AG04449 (cell line): ENCODE measurements around the gene PSG4.
"Not testable (repeated sequence)": the region's sequence is repeated elsewhere in the genome, so short reads cannot be mapped to it uniquely, and the experiment has no call there.

Experiments used
- CTCF ChIA-PET: fragments of 350-600 bp; formaldehyde crosslinking; extraction: SDS; loops from one replicate; lab custom pipeline; 2021; ENCODE audit warnings: antibody characterized with exemption; lab: Yijun Ruan, JAX
- POLR2A ChIA-PET: fragments of 400-600, 350-600 bp; formaldehyde crosslinking; extraction: SDS; loops from one replicate; lab custom pipeline; 2020; ENCODE audit warnings: antibody characterized with exemption, inconsistent platforms; lab: Yijun Ruan, JAX
- DNase-seq: peaks from one replicate; pipeline ENCODE4 v3.0.0-alpha.2; 2010; ENCODE audit warnings: low read depth, low spot score
- H3K4me3 ChIP-seq: 2 replicates; pipeline ENCODE4 v1.5.1; 2011; ENCODE audit warnings: low read depth, mild to moderate bottlenecking, control low read depth, low read length
- TF ChIP-seq, protein P1 (sequence below): IDR thresholded peaks from one replicate; pipeline ENCODE4 v1.5.1; 2011; ENCODE audit warnings: mild to moderate bottlenecking, moderate library complexity, low read length, control low read depth, inconsistent platforms; ENCODE audit not compliant: insufficient read depth; ENCODE audit errors: missing control alignments

The PSG4 gene

DNA sequence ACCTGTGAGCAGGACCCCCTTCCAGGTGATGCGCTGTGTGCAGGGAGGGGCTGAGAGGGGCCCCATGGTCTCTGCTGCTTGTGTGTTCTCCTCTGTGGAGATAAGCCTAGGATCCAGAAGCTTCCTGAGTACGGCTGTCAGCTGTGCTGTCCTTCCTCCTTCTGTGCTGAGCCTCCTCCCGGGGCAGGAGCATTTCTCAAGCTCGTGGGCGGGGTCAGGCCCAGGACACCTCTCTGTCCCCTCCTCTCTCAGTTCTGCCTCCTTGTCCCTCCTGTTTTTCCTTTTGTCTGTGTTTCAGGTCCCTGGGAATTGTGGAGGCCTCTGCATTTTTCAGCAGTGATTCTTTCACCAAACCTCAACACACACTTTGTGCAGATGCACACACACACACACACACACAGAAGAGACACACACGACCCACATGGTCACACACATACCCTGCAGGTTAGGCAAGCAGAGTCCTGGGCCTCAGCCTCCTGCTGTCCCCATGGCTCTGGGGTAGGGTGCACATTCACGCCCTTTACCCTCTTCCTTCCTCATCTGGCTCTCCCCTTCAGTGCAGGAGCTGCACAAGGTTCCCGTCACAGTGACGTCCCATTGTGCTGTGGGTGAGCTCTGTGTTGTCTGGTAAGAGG is at the start of gene PSG4:
Gene PSG4, minus strand, starts transcription at position 168 of the 635 bp plus-strand sequence. Its CDS starts 102 bp downstream, at position 66.
- DNase-seq, H3K4me3 ChIP-seq, POLR2A ChIA-PET: not testable (repeated sequence)
- CTCF ChIA-PET = interaction anchor here (0.9 to 7.9 kb wide), 3 partner anchors 13 to 101 kb away, joined by 3 to 53 read pairs (median 3); partner anchors contain the start of gene PSG5

GRCh38 chr19:43251428-43251827 is 46.0 kb upstream of the PSG4 start:
- CTCF ChIA-PET, POLR2A ChIA-PET, DNase-seq, H3K4me3 ChIP-seq: not testable (repeated sequence)

- CTCF ChIA-PET, POLR2A ChIA-PET, H3K4me3 ChIP-seq, DNase-seq: not testable (repeated sequence)
These were observed 44.9 kb upstream of the PSG4 start for GRCh38 chr19:43250296-43250695.

- DNase-seq, H3K4me3 ChIP-seq, CTCF ChIA-PET, POLR2A ChIA-PET: not testable (repeated sequence)
These were observed 43.2 kb upstream of the PSG4 start for GRCh38 chr19:43248635-43249002.

DNA sequence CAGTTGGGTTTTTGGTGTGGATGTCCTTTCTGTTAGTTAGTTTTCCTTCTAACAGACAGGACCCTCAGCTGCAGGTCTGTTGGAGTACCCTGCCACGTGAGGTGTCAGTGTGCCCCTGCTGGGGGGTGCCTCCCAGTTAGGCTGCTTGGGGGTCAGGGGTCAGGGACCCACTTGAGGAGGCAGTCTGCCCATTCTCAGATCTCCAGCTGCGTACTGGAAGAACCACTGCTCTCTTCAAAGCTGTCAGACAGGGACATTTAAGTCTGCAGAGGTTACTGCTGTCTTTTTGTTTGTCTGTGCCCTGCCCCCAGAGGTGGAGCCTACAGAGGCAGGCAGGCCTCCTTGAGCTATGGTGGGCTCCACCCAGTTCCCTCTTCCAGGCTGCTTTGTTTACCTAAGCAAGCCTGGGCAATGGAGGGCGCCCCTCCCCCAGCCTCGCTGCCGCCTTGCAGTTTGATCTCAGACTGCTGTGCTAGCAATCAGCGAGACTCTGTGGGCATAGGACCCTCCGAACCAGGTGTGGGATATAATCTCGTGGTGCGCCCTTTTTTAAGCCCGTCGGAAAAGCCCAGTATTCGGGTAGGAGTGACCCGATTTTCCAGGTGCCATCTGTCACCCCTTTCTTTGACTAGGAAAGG is 41.9 kb upstream of the PSG4 start:
- H3K4me3 ChIP-seq, POLR2A ChIA-PET, DNase-seq, CTCF ChIA-PET: not testable (repeated sequence)

- DNase-seq, H3K4me3 ChIP-seq, CTCF ChIA-PET, POLR2A ChIA-PET: not testable (repeated sequence)
These were observed 40.4 kb upstream of the PSG4 start for GRCh38 chr19:43245848-43246247.

DNA sequence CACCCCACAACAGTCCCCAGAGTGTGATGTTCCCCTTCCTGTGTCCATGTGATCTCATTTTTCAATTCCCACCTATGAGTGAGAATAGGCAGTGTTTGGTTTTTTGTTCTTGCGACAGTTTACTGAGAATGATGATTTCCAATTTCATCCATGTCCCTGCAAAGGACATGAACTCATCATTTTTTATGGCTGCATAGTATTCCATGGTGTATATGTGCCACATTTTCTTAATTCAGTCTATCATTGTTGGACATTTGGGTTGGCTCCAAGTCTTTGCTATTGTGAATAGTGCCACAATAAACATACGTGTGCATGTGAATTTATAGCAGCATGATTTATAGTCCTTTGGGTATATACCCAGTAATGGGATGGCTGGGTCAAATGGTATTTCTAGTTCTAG is 36.8 kb upstream of the PSG4 start:
- POLR2A ChIA-PET, DNase-seq, H3K4me3 ChIP-seq, CTCF ChIA-PET: not testable (repeated sequence)

DNA sequence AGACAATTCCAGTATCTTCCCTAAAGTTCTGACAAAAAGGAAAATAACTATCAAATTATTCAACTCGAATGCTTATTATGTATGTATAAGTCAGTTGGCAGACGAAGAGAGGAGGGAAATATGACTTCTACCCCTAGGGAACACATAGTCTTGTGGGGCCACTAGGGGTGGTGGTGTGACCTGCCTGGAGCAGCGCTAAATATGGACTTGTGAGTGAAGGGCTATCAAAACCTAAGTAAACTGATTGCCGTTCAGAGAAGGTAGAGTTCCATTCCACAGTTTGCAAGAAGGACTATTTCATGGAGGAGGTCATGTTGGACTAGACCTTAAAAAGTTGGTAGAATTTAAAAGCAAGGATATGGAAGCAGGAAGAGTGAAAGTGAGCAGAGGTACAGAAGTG is 32.8 kb upstream of the PSG4 start:
- H3K4me3 ChIP-seq, CTCF ChIA-PET, DNase-seq, POLR2A ChIA-PET: not testable (repeated sequence)

DNA sequence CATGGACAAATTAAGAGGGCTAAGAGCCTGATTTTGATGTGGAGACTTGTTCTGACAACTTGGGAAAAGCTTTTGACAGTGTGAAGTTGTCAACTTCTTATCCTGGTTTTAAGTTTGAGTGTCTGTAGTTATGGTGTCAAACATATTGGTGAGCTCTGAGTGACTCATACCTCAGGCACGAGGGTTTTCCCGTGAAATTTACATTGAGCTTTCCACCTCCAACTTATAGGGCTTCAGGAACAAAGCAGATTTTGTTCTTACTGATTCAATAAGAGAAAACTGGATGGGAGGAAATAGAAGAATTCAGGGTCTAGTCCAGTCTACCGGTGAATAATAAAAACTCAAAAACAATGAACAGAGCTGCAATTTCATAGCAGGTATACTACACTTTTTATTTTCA is 30.2 kb upstream of the PSG4 start:
- POLR2A ChIA-PET, DNase-seq, H3K4me3 ChIP-seq, CTCF ChIA-PET: not testable (repeated sequence)

GRCh38 chr19:43229315-43229714 is 23.9 kb upstream of the PSG4 start:
- peak; percentile 4 for DNase-seq
- TF ChIP-seq, protein P1, sequence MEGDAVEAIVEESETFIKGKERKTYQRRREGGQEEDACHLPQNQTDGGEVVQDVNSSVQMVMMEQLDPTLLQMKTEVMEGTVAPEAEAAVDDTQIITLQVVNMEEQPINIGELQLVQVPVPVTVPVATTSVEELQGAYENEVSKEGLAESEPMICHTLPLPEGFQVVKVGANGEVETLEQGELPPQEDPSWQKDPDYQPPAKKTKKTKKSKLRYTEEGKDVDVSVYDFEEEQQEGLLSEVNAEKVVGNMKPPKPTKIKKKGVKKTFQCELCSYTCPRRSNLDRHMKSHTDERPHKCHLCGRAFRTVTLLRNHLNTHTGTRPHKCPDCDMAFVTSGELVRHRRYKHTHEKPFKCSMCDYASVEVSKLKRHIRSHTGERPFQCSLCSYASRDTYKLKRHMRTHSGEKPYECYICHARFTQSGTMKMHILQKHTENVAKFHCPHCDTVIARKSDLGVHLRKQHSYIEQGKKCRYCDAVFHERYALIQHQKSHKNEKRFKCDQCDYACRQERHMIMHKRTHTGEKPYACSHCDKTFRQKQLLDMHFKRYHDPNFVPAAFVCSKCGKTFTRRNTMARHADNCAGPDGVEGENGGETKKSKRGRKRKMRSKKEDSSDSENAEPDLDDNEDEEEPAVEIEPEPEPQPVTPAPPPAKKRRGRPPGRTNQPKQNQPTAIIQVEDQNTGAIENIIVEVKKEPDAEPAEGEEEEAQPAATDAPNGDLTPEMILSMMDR = peak; percentile 5
- POLR2A ChIA-PET = no interaction called here
- H3K4me3 ChIP-seq = no peak overlapping the region
- CTCF ChIA-PET = no interaction called here

DNA sequence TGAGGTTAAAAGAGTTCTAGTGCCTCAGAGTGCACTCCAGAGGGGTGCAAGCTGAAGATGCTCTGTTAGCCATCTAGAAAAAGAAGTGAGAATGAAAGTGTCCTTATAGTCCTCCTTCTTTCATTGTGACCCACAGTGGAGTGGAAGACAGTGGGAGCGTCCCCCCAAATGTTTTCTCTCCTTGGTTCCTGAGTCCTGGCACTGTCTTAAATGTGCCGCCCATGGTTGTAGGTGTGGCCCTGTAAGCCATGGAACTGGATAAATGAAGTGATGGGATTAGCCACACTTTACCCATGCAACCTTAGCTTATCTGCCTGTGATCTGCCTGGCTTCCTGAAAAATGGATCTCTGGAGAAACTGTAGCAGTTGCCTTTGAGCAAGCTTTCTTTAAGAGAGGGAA is 23.3 kb upstream of the PSG4 start:
- DNase-seq, H3K4me3 ChIP-seq, CTCF ChIA-PET, POLR2A ChIA-PET: not testable (repeated sequence)

DNA sequence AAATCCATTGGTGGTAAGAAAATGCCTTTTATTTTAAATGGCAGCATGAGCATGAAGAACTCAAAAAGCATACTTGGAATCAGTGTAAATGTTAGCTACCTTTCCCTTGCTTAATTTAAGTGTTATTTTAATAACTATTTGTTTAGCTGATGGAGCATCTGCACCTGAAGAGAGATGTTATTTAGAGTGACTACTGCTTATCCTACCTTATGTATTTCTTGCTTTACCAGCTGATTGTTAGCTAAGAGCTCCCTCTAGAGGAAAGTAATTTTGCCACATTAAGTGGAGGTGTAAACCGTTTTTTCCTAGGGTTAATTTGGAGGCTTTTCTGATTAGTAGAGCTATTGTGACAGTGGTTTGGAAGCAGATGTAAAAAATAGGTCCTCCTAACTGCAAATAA is 21.5 kb upstream of the PSG4 start:
- POLR2A ChIA-PET, H3K4me3 ChIP-seq, DNase-seq, CTCF ChIA-PET: not testable (repeated sequence)
